K562 (cell line): ENCODE results near the gene OTC. TPM values are rescaled to one million over a fixed set of nuclear protein-coding genes. Genes with fewer than 3 reads are reported as not detected.

Experiments used
- ATAC-seq: fragments of 200-7000 bp; cut with Tn5 transposase; 3 replicates; pipeline ENCODE4 v1.9.1; 2020; ENCODE audit warnings: moderate library complexity
- BruUV-seq: library from RNA; stranded (reverse); fragments of 400-500 nt; replicated peaks from 2 replicates; lab custom pipeline; 2021; lab: Mats Ljungman, UMichigan
- CTCF ChIA-PET: fragments of 300-600 bp; formaldehyde crosslinking; extraction: SDS; loops from one replicate; lab custom pipeline; 2021; ENCODE audit warnings: low intra/inter-chr PET ratio; lab: Yijun Ruan, JAX
- POLR2A ChIA-PET: fragments of 300-600, 350-650 bp; sonication (Branson Sonifier 250); formaldehyde crosslinking; extraction: SDS; loops from one replicate; lab custom pipeline; 2021; ENCODE audit warnings: antibody characterized with exemption, inconsistent platforms; lab: Yijun Ruan, JAX
- DNase-seq, 4 experiments: peaks; one replicate each; pipeline versions ENCODE4 v3.0.0 to v3.0.0-alpha.2; 2011 to 2018; ENCODE audit warnings: low spot score in 3 of 4, mixed read lengths in 3 of 4; ENCODE audit errors: extremely low read depth in 1 of 4
- FAIRE-seq: peaks from 2 replicates; lab custom pipeline; 2011; peaks lifted over from hg19 to GRCh38; lab: Jason Lieb, UNC
- H2AFZ ChIP-seq: 2 replicates; pipeline ENCODE4 v1.6.0; 2011; ENCODE audit warnings: low read depth, low read length, control low read depth, inconsistent platforms
- H3K27ac ChIP-seq: fragments of 200-600 bp; 3 replicates; pipeline ENCODE4 v1.8.0; 2011; ENCODE audit warnings: low read depth, mild to moderate bottlenecking, control low read depth, inconsistent platforms, low read length, moderate library complexity, mixed read lengths; ENCODE audit errors: extremely low read depth
- H3K27me3 ChIP-seq, 2 experiments: fragments of 300-600 bp in 1 of 2; 2 replicates in 1 of 2; 3 replicates in 1 of 2; pipeline versions ENCODE4 v1.6.0 to v1.8.0; 2011; ENCODE audit warnings: inconsistent platforms in 2 of 2, low read length in 2 of 2, mild to moderate bottlenecking in 1 of 2, mixed read lengths in 1 of 2, moderate library complexity in 1 of 2; ENCODE audit not compliant: control insufficient read depth in 2 of 2, insufficient read depth in 2 of 2
- H3K36me3 ChIP-seq: fragments of 300-600 bp; 3 replicates; pipeline ENCODE4 v1.8.0; 2011; ENCODE audit warnings: mild to moderate bottlenecking, low read length, inconsistent platforms; ENCODE audit not compliant: control insufficient read depth, insufficient read depth
- H3K4me1 ChIP-seq, 2 experiments: fragments of 200-600 bp in 1 of 2; replicated peaks in 1 of 2; 2 replicates in 1 of 2; 3 replicates in 1 of 2; pipeline versions ENCODE4 v1.5.1 to v1.8.0; 2011; ENCODE audit warnings: inconsistent platforms in 2 of 2, low read length in 2 of 2, mild to moderate bottlenecking in 1 of 2, mixed read lengths in 1 of 2, moderate library complexity in 1 of 2; ENCODE audit not compliant: control insufficient read depth in 2 of 2, insufficient read depth in 2 of 2
- H3K4me2 ChIP-seq: 2 replicates; pipeline ENCODE4 v1.6.1; 2011; ENCODE audit warnings: low read length, control low read depth, inconsistent platforms, mixed read lengths; ENCODE audit not compliant: insufficient read depth
- H3K4me3 ChIP-seq: fragments of 200-600 bp; sonication (generic), shearing (Covaris generic); 2 replicates; pipeline ENCODE4 v1.5.1; 2016; ENCODE audit warnings: control low read depth, inconsistent platforms
- H3K79me2 ChIP-seq: fragments of 200-600 bp; 3 replicates; pipeline ENCODE4 v1.8.0; 2011; ENCODE audit warnings: low read length, inconsistent platforms; ENCODE audit not compliant: control insufficient read depth, insufficient read depth
- H3K9ac ChIP-seq, 2 experiments: 2 replicates each; pipeline versions ENCODE4 v1.6.0 to v1.6.1; 2011; ENCODE audit warnings: low read depth in 2 of 2, low read length in 2 of 2, control low read depth in 1 of 2, inconsistent platforms in 1 of 2, mild to moderate bottlenecking in 1 of 2, mixed read lengths in 1 of 2; ENCODE audit not compliant: insufficient read depth in 1 of 2
- H3K9me1 ChIP-seq: one replicate; pipeline ENCODE4 v1.6.0; 2011; ENCODE audit warnings: inconsistent platforms, mild to moderate bottlenecking, low read length, moderate library complexity; ENCODE audit not compliant: control insufficient read depth, insufficient read depth
- H3K9me3 ChIP-seq: replicated peaks from 2 replicates; pipeline ENCODE4 v1.5.1; 2011; ENCODE audit warnings: low read depth, low read length, inconsistent platforms; ENCODE audit not compliant: control insufficient read depth, insufficient read depth
- H4K20me1 ChIP-seq: replicated peaks from 2 replicates; pipeline ENCODE4 v1.6.1; 2011; ENCODE audit warnings: low read length, inconsistent platforms, mixed read lengths; ENCODE audit not compliant: control insufficient read depth, insufficient read depth
- ARID3B ChIP-seq: fragments of 250-450 bp; sonication (Bioruptor Pico); IDR thresholded peaks from 2 replicates; pipeline ENCODE4 v1.4.0; 2020; ENCODE audit warnings: borderline replicate concordance
- CBX3 ChIP-seq, 2 experiments: IDR thresholded peaks; 1 replicate in 1 of 2; 2 replicates in 1 of 2; pipeline ENCODE4 v1.6.1; 2012; ENCODE audit warnings: inconsistent platforms in 2 of 2, low read length in 2 of 2, borderline replicate concordance in 1 of 2, control low read depth in 1 of 2
- E2F8 ChIP-seq: fragments of 450-650 bp; IDR thresholded peaks from 2 replicates; pipeline ENCODE4 v1.7.1; 2018; ENCODE audit warnings: mild to moderate bottlenecking, low read depth; ENCODE audit not compliant: partially characterized antibody
- FOXP4 ChIP-seq: sonication (generic); formaldehyde crosslinking; IDR thresholded peaks from 2 replicates; pipeline ENCODE4 v1.8.0; 2022; ENCODE audit warnings: mild to moderate bottlenecking, missing genetic modification reagents, borderline replicate concordance
- HMGN3 ChIP-seq: IDR thresholded peaks from 2 replicates; pipeline ENCODE4 v1.6.1; 2011; ENCODE audit warnings: borderline replicate concordance, low read depth, mild to moderate bottlenecking, mixed read lengths, low read length; ENCODE audit not compliant: insufficient read length; ENCODE audit errors: extremely low read depth
- IRF9 ChIP-seq: fragments of 450-650 bp; IDR thresholded peaks from 2 replicates; pipeline ENCODE4 v1.6.1; 2016; ENCODE audit warnings: missing biosample characterization, missing genetic modification characterization
- MTF1 ChIP-seq: fragments of 250-450 bp; sonication (Bioruptor Pico); IDR thresholded peaks from 2 replicates; pipeline ENCODE4 v1.9.0; 2021; ENCODE audit warnings: moderate library complexity, mild to moderate bottlenecking, inconsistent platforms, borderline replicate concordance
- NFIX ChIP-seq: fragments of 250-450 bp; sonication (Bioruptor Pico); IDR thresholded peaks from 2 replicates; pipeline ENCODE4 v1.4.0; 2020; ENCODE audit warnings: low read depth, mild to moderate bottlenecking, moderate library complexity
- NUFIP1 ChIP-seq: fragments of 450-650 bp; IDR thresholded peaks from 2 replicates; pipeline ENCODE4 v1.6.1; 2018; ENCODE audit not compliant: partially characterized antibody
- RFX7 ChIP-seq: fragments of 250-450 bp; sonication (Bioruptor Pico); IDR thresholded peaks from 2 replicates; pipeline ENCODE4 v1.5.1; 2021; ENCODE audit warnings: mild to moderate bottlenecking
- SLC30A9 ChIP-seq: fragments of 250-450 bp; sonication (Bioruptor Pico); IDR thresholded peaks from 2 replicates; pipeline ENCODE4 v1.8.0; 2022; ENCODE audit warnings: mild to moderate bottlenecking, moderate library complexity
- SNIP1 ChIP-seq: fragments of 450-650 bp; IDR thresholded peaks from 2 replicates; pipeline ENCODE4 v1.7.1; 2017; ENCODE audit warnings: low read depth, mild to moderate bottlenecking
- ZFP1 ChIP-seq: fragments of 450-650 bp; formaldehyde crosslinking; IDR thresholded peaks from 2 replicates; pipeline ENCODE4 v1.4.0; 2020; ENCODE audit warnings: mild to moderate bottlenecking, mixed read lengths
- ZNF253 ChIP-seq: fragments of 250-450 bp; sonication (Bioruptor Pico); conservative IDR thresholded peaks from 2 replicates; pipeline ENCODE4 v1.6.1; 2021; ENCODE audit warnings: mild to moderate bottlenecking
- ZNF282 ChIP-seq: sonication (generic); formaldehyde crosslinking; IDR thresholded peaks from 2 replicates; pipeline ENCODE4 v1.8.1; 2023; ENCODE audit warnings: missing genetic modification reagents
- WGBS: fragments of 100-300 bp; shearing (Covaris generic); methylation state at CpG from one replicate; pipeline ENCODE4 v1.1.6; 2016; ENCODE audit warnings: low coverage, mixed read lengths; ENCODE audit not compliant: insufficient coverage; ENCODE audit errors: missing lambda C conversion rate; 5-methylcytosine and 5-hydroxymethylcytosine counted together
- in situ Hi-C: fragments of 300-500 bp; cut with MboI; formaldehyde crosslinking; loops from 4 replicates; pipeline ENCODE4 v1.15.0; 2018; ENCODE audit warnings: inconsistent platforms, mixed read lengths
- intact Hi-C: fragments of 100-400 bp; cut with micrococcal nuclease; formaldehyde crosslinking; loops from 2 replicates; pipeline ENCODE4 v1.14.2; 2022
- polyA plus RNA-seq, 8 experiments: library from polyadenylated mRNA; depleted of rRNA in 4 of 8; stranded (reverse) in 5 of 8; unstranded in 3 of 8; fragments of >200 nt; fragmentation: Nextera tagmentation in 2 of 8; fragmentation: Illumina TruSeq in 1 of 8; extraction: Ambion mirVana in 2 of 8; extraction: Trizol in 1 of 8; gene quantifications; 2 replicates each; pipeline versions ENCODE4 v1.2.1 to v1.2.3, GENCODE V29; 2011 to 2014; ENCODE audit warnings: inconsistent platforms in 1 of 8, missing spikeins in 1 of 8
- total RNA-seq, 7 experiments: library from RNA; depleted of rRNA in 6 of 7; stranded (reverse); fragments of >200 nt in 6 of 7; fragmentation: Illumina TruSeq in 2 of 7; extraction: Trizol in 2 of 7; gene quantifications; 2 replicates each; pipeline versions ENCODE4 v1.2.1 to v1.2.3, GENCODE V29; 2011 to 2021; ENCODE audit warnings: low replicate concordance in 1 of 7

Gene OTC
- total and polyA plus RNA-seq, 9 of the 15 experiments (the other 6 are each of a cell fraction or from before 2014, with no cell fraction given), result not detected

- H3K4me2 ChIP-seq, result no peak overlapping the region
- no peaks in the 10 kb centered on the region for H3K4me1 ChIP-seq
- no peak overlapping the region for H3K4me3 ChIP-seq
- ChIA-PET POLR2A (no interaction called here), CTCF (no interaction called here)
- H3K9me1 ChIP-seq, result no peaks in the 10 kb centered on the region
- H3K9ac ChIP-seq, result no peak overlapping the region
- no peaks in the 10 kb centered on the region for H3K36me3 ChIP-seq
- no peaks in the 10 kb centered on the region; a peak in 1 of 5 replicates for H3K27me3 ChIP-seq
- no peaks in the 10 kb centered on the region for H4K20me1 ChIP-seq
- H2AFZ ChIP-seq, result no peak overlapping the region
- FAIRE-seq (no peak), ATAC-seq (no peak), DNase-seq (no peak)
- H3K9me3 ChIP-seq, result no peaks in the 10 kb centered on the region
- H3K27ac ChIP-seq, result no peak overlapping the region
- no CpG with 5 or more reads among the region's 1 CpG for WGBS
- H3K79me2 ChIP-seq, result no peaks in the 10 kb centered on the region
- BruUV-seq, result no TSS peak
- intact Hi-C loops (no loop called here), in situ Hi-C loops (no loop called here)
- no peak for TF ChIP-seq E2F8
- no peak for TF ChIP-seq ZNF253 (CRISPR knock-in tag)
- no peak for TF ChIP-seq HMGN3
- no peak for TF ChIP-seq CBX3 (IDR thresholded peaks at IDR 0.05; ENCODE audit: borderline replicate concordance in 1 of 2, low read length in 2 of 2)
- TF ChIP-seq ZNF282, result no peak
- no peak for TF ChIP-seq NFIX (CRISPR knock-in tag)
- TF ChIP-seq ARID3B (CRISPR knock-in tag), result no peak
- no peak for TF ChIP-seq IRF9 (tag)
- no peak for TF ChIP-seq ZFP1 (CRISPR knock-in tag)
- TF ChIP-seq RFX7, result no peak
- TF ChIP-seq MTF1 (CRISPR knock-in tag), result no peak
- TF ChIP-seq FOXP4 (CRISPR knock-in tag), result no peak
- TF ChIP-seq SNIP1, result no peak
- TF ChIP-seq NUFIP1, result no peak
- no peak for TF ChIP-seq SLC30A9
Observed at GRCh38 chrX:38376747-38377146, 24.3 kb downstream of the OTC start.
